Mesendoderm (in vitro differentiated cells): ENCODE data around the gene TRIM4.

Experiments used
- DNase-seq: peaks from one replicate; pipeline ENCODE4 v3.0.0; 2013
- H2AK5ac ChIP-seq: 2 replicates; pipeline ENCODE4 v1.6.1; 2013; ENCODE audit warnings: low read length, inconsistent platforms
- H2BK120ac ChIP-seq: 2 replicates; pipeline ENCODE4 v1.6.1; 2013; ENCODE audit warnings: low read depth, mild to moderate bottlenecking, low read length, moderate library complexity, mixed read lengths
- H2BK15ac ChIP-seq: replicated peaks from 2 replicates; pipeline ENCODE4 v1.6.1; 2013; ENCODE audit warnings: low read depth, mild to moderate bottlenecking, moderate library complexity
- H2BK5ac ChIP-seq: 2 replicates; pipeline ENCODE4 v1.6.1; 2013; ENCODE audit warnings: low read length, inconsistent platforms
- H3K18ac ChIP-seq: 2 replicates; pipeline ENCODE4 v1.6.1; 2013; ENCODE audit warnings: mild to moderate bottlenecking, low read length, mixed read lengths
- H3K23ac ChIP-seq: one replicate; pipeline ENCODE4 v1.6.1; 2013; ENCODE audit warnings: low read length
- H3K27ac ChIP-seq: 2 replicates; pipeline ENCODE4 v1.5.1; 2013; ENCODE audit warnings: low read depth, mild to moderate bottlenecking, inconsistent platforms, low read length, moderate library complexity
- H3K27me3 ChIP-seq: 2 replicates; pipeline ENCODE4 v1.6.1; 2013; ENCODE audit warnings: low read length, control low read depth, mild to moderate bottlenecking, inconsistent platforms; ENCODE audit not compliant: insufficient read depth, poor library complexity
- H3K36me3 ChIP-seq: 2 replicates; pipeline ENCODE4 v1.6.1; 2013; ENCODE audit warnings: low read length, inconsistent platforms; ENCODE audit not compliant: control insufficient read depth, insufficient read depth
- H3K4ac ChIP-seq: one replicate; pipeline ENCODE4 v1.6.1; 2013; ENCODE audit warnings: low read depth, mild to moderate bottlenecking, low read length, moderate library complexity
- H3K4me1 ChIP-seq: 2 replicates; pipeline ENCODE4 v1.6.1; 2013; ENCODE audit warnings: low read depth, low read length, inconsistent platforms; ENCODE audit not compliant: control insufficient read depth
- H3K4me2 ChIP-seq: 2 replicates; pipeline ENCODE4 v1.6.1; 2013; ENCODE audit warnings: low read length
- H3K4me3 ChIP-seq: 2 replicates; pipeline ENCODE4 v1.5.1; 2013; ENCODE audit warnings: mild to moderate bottlenecking, low read length
- H3K56ac ChIP-seq: one replicate; pipeline ENCODE4 v1.6.1; 2013; ENCODE audit warnings: low read length
- H3K79me1 ChIP-seq: 2 replicates; pipeline ENCODE4 v1.6.1; 2013; ENCODE audit warnings: low read length, inconsistent platforms
- H3K79me2 ChIP-seq: 2 replicates; pipeline ENCODE4 v1.6.1; 2013; ENCODE audit warnings: mild to moderate bottlenecking, low read length; ENCODE audit not compliant: control insufficient read depth, insufficient read depth
- H3K9ac ChIP-seq: 2 replicates; pipeline ENCODE4 v1.6.1; 2013; ENCODE audit warnings: low read length, inconsistent platforms
- H4K5ac ChIP-seq: one replicate; pipeline ENCODE4 v1.6.1; 2013; ENCODE audit warnings: low read length
- H4K8ac ChIP-seq: one replicate; pipeline ENCODE4 v1.6.1; 2013; ENCODE audit warnings: low read depth, mild to moderate bottlenecking, control low read depth, low read length, moderate library complexity
- WGBS: extraction: QIAGEN DNeasy Blood & Tissue Kit; methylation state at CpG from one replicate; pipeline ENCODE4 v1.1.7; 2013; ENCODE audit warnings: low lambda C conversion rate, missing lambda C conversion rate; ENCODE audit not compliant: insufficient coverage; ENCODE audit errors: extremely low coverage; 5-methylcytosine and 5-hydroxymethylcytosine counted together

TRIM4 gene

DNA sequence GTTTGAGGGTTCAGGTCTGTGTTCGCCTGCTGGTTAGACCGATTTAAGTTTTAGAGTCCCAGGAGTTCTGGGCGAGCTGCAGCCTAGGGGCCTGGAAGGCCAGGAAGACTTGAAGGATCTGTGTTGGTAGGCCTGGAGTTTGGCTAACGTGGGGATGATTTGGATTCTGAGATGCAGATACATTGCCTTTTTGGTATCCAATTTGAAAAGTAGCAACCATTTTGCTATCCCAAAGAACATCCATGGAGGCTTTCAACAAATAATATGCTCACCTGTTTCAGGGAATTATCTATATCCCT, 433 bp upstream of the TRIM4 start:
- Histone ChIP-seq H3K9ac (no peak overlapping the region), H3K4me2 (no peak overlapping the region), H3K27me3 (no peaks in the 10 kb centered on the region), H2AK5ac (no peak overlapping the region), H3K4me3 (no peak overlapping the region), H2BK5ac (no peak overlapping the region), H3K23ac (no peak overlapping the region), H2BK120ac (no peak overlapping the region), H3K4ac (no peak overlapping the region), H3K79me1 (no peaks in the 10 kb centered on the region), H3K18ac (no peak overlapping the region), H3K36me3 (no peaks in the 10 kb centered on the region), H3K27ac (no peak overlapping the region), H4K8ac (no peak overlapping the region), H4K5ac (no peak overlapping the region), H2BK15ac (no peak overlapping the region), H3K56ac (no peak overlapping the region), H3K79me2 (no peaks in the 10 kb centered on the region), H3K4me1 (no peaks in the 10 kb centered on the region)
- DNase-seq = no peak
- WGBS = no CpG with 5 or more reads among the region's 4 CpGs

DNA sequence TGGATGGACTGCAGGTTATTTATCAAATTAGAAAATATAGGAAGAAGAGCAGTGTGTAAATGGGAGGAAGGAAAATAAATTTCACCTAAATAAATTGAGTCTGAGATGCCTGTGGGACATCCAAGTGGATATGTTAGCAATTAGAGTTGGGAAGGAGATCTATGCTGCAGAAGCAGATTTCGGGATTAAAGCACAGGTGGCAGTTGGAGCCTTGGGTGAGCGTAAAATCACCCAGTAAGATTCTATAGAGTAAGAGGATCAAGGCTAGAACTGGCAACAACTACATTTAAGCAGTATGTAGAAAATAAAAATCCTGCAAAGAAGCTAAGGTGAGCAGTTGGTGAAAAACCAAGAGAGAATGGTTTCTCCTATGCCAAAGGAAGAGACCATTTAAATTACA, 8.4 kb downstream of the TRIM4 start:
- Histone ChIP-seq H3K4me2 (no peak overlapping the region), H2BK120ac (no peak overlapping the region), H2BK15ac (no peak overlapping the region), H3K27me3 (no peaks in the 10 kb centered on the region), H4K5ac (no peak overlapping the region), H4K8ac (no peak overlapping the region), H3K18ac (no peak overlapping the region), H3K4me3 (no peak overlapping the region), H3K79me1 (no peaks in the 10 kb centered on the region), H2AK5ac (no peak overlapping the region), H2BK5ac (no peak overlapping the region), H3K27ac (no peak overlapping the region), H3K36me3 (no peaks in the 10 kb centered on the region), H3K4me1 (no peaks in the 10 kb centered on the region), H3K4ac (no peak overlapping the region), H3K56ac (no peak overlapping the region), H3K79me2 (no peaks in the 10 kb centered on the region), H3K23ac (no peak overlapping the region), H3K9ac (no peak overlapping the region)
- no CpG with 5 or more reads among the region's 2 CpGs for WGBS
- no peak for DNase-seq

DNA sequence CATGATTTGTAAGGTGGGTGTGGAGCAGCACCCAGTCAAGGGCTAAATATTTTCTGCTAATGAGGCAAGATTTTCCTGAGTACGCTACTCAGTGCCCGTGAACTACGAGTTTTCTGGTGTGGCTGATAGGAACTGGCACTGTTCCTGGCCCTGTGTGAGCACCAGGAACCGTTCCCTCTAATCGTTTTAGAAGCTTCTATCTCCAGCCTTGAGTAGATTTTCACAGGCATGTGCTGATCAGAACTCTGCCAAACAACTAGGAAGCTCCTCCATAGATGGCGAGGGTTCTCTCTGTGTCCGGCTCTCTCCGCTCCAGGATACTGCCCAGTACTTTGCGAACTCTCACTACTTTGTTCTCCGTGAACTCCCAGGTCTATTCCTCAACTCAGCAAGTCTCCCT, 17.7 kb downstream of the TRIM4 start:
- Histone ChIP-seq H3K4me1 (no peaks in the 10 kb centered on the region), H3K9ac (no peak overlapping the region), H3K23ac (no peak overlapping the region), H2AK5ac (no peak overlapping the region), H2BK120ac (no peak overlapping the region), H3K56ac (no peak overlapping the region), H3K18ac (no peak overlapping the region), H3K36me3 (no peaks in the 10 kb centered on the region), H4K8ac (no peak overlapping the region), H3K4ac (no peak overlapping the region), H2BK15ac (no peak overlapping the region), H3K4me2 (no peak overlapping the region), H3K4me3 (no peak overlapping the region), H3K27ac (no peak overlapping the region), H3K79me2 (no peaks in the 10 kb centered on the region), H4K5ac (no peak overlapping the region), H3K27me3 (no peaks in the 10 kb centered on the region), H3K79me1 (no peaks in the 10 kb centered on the region), H2BK5ac (no peak overlapping the region)
- DNase-seq = no peak
- no CpG with 5 or more reads among the region's 10 CpGs for WGBS

DNA sequence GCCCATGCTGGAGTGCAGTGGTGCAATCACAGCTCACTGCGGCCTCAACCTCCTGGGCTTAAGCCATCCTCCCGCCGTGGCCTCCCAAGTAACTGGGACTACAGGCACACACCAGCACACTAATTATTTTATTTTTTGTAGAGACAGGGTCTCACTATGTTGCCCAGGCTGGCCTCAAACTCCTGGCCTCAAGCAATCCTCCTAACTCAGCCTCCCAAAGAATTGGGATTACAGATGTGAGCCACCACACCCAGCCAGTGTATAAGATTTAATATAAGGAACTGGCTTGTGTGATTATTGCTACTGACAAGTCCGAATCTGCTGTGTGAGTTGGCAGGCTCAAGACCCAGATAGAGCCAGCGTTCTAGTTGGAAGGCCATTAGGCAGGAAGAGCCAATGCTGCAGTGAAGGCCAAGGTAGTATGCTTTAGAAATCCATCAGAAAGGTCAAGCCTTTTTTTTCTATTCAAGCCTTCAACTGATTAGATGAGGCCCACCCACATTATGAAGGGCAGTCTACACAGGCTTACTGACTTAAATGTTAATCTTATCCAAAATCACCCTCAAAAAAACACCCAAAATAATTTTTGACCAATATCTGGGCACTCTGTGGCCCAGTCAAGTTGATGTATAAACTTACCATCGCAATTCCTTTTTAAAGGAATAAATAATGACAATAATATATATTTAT, 19.4 kb downstream of the TRIM4 start:
- no peak for DNase-seq
- Histone ChIP-seq H3K4me2 (no peak overlapping the region), H3K27ac (no peak overlapping the region), H3K23ac (no peak overlapping the region), H4K5ac (no peak overlapping the region), H4K8ac (no peak overlapping the region), H3K4me1 (no peaks in the 10 kb centered on the region), H3K27me3 (no peaks in the 10 kb centered on the region), H3K36me3 (no peaks in the 10 kb centered on the region), H3K9ac (no peak overlapping the region), H2BK120ac (no peak overlapping the region), H2AK5ac (no peak overlapping the region), H3K79me1 (no peaks in the 10 kb centered on the region), H2BK5ac (no peak overlapping the region), H3K4ac (no peak overlapping the region), H3K18ac (no peak overlapping the region), H3K56ac (no peak overlapping the region), H3K4me3 (no peak overlapping the region), H3K79me2 (no peaks in the 10 kb centered on the region), H2BK15ac (no peak overlapping the region)
- no CpG with 5 or more reads among the region's 6 CpGs for WGBS

DNA sequence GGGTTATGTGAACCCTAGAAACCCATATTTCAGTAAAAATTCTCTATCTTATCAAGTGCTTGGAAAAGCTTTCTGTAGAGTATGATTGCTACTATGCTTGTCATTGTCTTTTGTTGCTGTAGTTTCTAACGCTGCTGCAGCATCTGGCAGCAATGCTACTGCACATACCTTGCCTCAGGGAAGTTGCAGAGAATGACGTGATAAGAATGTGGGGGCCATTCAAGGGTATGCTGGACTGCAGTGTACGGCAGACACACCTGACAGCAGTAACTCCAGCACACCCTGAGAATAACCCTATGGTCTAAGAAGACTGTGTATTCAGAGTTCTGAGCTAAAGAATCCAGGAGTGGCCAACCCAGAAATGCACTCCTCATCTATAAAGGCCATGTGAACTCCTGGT, 20.5 kb downstream of the TRIM4 start:
- no peaks in the 10 kb centered on the region for H3K36me3 ChIP-seq
- H3K4me1 ChIP-seq = no peaks in the 10 kb centered on the region
- H4K5ac ChIP-seq = no peak overlapping the region
- WGBS = no CpG with 5 or more reads among the region's 3 CpGs
- H3K23ac ChIP-seq = no peak overlapping the region
- no peaks in the 10 kb centered on the region for H3K79me1 ChIP-seq
- H3K56ac ChIP-seq = no peak overlapping the region
- H2AK5ac ChIP-seq = no peak overlapping the region
- H2BK5ac ChIP-seq = no peak overlapping the region
- H3K79me2 ChIP-seq = no peaks in the 10 kb centered on the region
- no peak overlapping the region for H2BK15ac ChIP-seq
- no peak overlapping the region for H3K4me2 ChIP-seq
- H4K8ac ChIP-seq = no peak overlapping the region
- no peak overlapping the region for H3K4ac ChIP-seq
- DNase-seq = no peak
- no peak overlapping the region for H3K9ac ChIP-seq
- no peak overlapping the region for H3K4me3 ChIP-seq
- H2BK120ac ChIP-seq = no peak overlapping the region
- no peaks in the 10 kb centered on the region for H3K27me3 ChIP-seq
- no peak overlapping the region for H3K18ac ChIP-seq
- H3K27ac ChIP-seq = no peak overlapping the region

DNA sequence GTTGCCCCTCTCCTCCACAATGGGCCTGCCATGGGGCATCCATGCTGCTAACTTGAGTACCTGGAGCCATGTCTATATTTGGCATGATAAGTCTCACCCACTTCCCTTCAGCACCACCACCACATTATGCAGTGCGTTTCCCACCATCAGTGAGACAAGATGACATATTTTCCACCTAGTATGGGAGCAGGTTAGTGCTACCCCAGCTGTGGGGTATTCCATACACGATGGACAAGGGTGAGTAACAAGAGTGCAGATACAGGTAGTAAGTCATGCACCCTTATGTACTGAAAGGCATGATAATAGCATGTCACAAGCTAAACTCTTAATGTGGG, 21.3 kb downstream of the TRIM4 start:
- no peaks in the 10 kb centered on the region for H3K79me1 ChIP-seq

More for the DNA sequence above, 21.3 kb downstream of the TRIM4 start:
- Histone ChIP-seq H3K4me2 (no peak overlapping the region), H3K27ac (no peak overlapping the region), H2BK15ac (no peak overlapping the region), H3K23ac (no peak overlapping the region), H3K56ac (no peak overlapping the region), H3K79me2 (no peaks in the 10 kb centered on the region), H3K27me3 (no peaks in the 10 kb centered on the region), H3K4me3 (no peak overlapping the region), H2AK5ac (no peak overlapping the region), H4K5ac (no peak overlapping the region), H3K4ac (no peak overlapping the region), H3K4me1 (no peaks in the 10 kb centered on the region), H2BK120ac (no peak overlapping the region), H3K9ac (no peak overlapping the region), H3K18ac (no peak overlapping the region), H2BK5ac (no peak overlapping the region), H3K36me3 (no peaks in the 10 kb centered on the region), H4K8ac (no peak overlapping the region)
- DNase-seq = no peak
- no CpG with 5 or more reads among the region's 2 CpGs for WGBS
